NAMALWA (cell line): ENCODE results near the gene CSH1.
"Not testable (repeated sequence)": the region's sequence is repeated elsewhere in the genome, so short reads cannot be mapped to it uniquely, and the experiment has no call there.

Experiments used
- DNase-seq: peaks from one replicate; pipeline ENCODE4 v3.0.0-alpha.2; 2015; ENCODE audit warnings: low spot score

Gene CSH1

GRCh38 chr17:63903787-63904201, 7.4 kb upstream of the CSH1 start:
- DNase-seq, result peak; percentile 55

DNA sequence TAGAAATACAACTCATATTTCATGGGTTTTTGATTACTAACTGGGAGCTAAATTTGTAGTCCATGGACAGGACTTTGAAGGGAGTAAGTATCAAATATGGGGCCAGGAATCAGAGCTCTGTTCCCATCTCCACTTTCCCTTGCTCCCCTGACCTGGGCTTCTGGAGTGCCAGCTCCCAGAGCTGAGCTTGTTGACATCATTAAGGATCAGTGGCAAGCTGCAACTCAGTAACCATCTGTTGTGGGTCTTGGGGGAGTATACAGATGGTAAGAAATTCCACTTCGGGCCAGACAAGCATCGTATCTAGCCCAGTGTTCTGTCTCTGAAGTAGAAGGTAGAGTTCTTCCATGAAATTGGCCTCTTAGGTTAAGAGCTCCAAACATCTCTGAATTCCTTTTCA, 5.6 kb upstream of the CSH1 start:
- DNase-seq, result not testable (repeated sequence)

DNA sequence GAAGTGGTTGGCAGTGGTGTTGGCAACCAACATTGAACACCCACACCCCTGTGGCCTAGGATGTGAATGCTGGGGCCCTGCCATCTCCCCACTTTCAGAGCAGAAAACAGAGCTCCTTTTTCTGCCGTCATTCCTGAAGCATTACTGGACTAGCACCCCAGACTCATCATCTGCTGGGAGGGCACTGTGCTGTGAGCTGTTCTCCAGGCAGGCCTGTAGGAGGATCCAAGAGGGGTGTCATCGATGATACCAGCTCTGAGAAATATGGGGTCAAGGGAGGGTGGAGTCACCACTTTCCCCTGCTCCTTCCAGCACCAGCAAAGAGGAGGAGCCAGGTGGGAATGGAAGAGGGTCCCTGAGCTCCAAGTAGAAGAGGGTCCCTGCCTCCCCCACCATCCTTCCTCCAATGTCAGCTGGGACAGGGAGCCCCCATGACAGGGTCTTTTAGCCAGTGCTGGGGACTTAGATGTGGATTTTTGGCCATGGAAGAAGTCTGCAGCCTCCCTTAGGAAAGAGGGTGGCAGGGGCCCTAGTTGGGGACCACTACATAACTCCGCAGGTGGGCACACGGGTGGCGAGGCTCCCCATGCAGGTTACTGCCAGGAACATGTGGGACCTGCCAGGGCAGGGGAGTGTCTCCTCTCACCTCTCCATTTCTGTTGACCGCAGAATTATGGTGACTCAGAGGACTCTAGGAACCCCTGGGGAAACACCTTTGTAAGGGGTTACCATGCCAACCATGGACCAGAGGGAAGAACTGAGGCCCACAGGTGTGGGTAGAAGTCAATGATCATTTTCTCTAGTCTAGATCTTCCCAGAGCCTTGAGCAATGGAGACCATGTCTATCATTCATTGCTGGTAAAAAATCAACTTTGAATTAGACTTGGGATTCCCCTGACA, 2.8 kb upstream of the CSH1 start:
- not testable (repeated sequence) for DNase-seq

- not testable (repeated sequence) for DNase-seq
These were observed 1.6 kb downstream of the CSH1 start for GRCh38 chr17:63894821-63895220.

DNA sequence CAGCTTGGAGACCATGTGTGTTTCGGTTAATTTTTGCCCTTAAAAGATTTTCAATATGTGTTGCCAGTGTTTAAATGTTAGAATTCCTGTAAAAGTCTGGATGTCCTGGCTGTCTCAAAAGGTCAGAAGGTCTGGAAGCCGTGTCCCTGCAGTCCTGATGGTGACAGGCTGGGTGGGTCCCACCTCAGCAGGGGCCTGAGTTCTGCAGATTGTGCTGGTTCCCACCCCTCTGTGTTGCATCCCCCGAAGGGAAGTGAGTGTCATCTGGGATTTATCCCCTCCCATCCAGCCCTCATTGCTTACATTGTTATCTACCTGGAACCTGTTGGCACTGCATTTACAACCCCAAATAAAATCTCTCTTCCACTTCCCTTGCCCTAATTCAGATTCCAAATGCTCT, 2.4 kb downstream of the CSH1 start:
- DNase-seq, result not testable (repeated sequence)

- DNase-seq, result not testable (repeated sequence)
These were observed 3.9 kb downstream of the CSH1 start for GRCh38 chr17:63892316-63893037.

- peak; percentile 72 for DNase-seq
These were observed 7.1 kb downstream of the CSH1 start for GRCh38 chr17:63889026-63889848.

- not testable (repeated sequence) for DNase-seq
These were observed 11.3 kb downstream of the CSH1 start for GRCh38 chr17:63885119-63885518.

GRCh38 chr17:63882626-63883126, 13.7 kb downstream of the CSH1 start:
- not testable (repeated sequence) for DNase-seq

DNA sequence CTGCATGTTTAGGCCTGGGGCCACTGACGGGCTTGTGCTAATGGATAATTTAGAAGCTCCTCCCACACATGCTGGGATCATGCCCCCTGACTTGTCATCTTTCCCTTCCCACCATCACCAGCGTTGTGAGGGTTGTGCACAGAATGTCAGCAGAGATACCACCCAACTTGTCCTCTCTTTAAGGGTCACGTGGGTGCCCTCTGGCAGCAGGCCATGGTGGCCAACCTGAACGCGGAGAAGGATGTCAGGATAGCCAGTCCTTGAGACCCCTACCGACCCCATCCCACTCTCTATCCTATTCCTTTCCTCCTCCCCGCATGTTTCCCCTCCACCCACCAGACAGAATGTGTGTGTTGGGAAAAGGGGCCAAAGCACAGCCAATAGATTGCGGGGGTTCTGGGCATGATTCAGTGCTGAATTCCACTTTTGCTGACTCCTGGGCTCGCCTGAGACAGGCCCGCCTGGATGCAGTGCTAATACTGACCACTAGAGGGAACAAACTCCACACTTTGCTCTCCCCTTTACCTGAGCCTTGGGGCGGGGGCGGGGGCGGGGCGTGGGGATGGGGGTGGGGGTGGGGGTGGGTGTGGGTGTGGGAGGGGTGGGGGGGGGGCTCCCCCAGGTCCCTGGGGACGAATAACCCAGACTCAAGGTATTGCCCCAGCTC, 14.3 kb downstream of the CSH1 start, which contains the start of gene GH2:
TSS of gene GH2 (minus strand) at position 10 of the 667 bp plus-strand sequence. CDS start 143 bp downstream, outside the sequence.
- peak; percentile 76 for DNase-seq

GRCh38 chr17:63881337-63881736, 15.0 kb downstream of the CSH1 start:
- DNase-seq, result not testable (repeated sequence)

GRCh38 chr17:63880706-63881105, 15.7 kb downstream of the CSH1 start:
- no peak for DNase-seq

DNA sequence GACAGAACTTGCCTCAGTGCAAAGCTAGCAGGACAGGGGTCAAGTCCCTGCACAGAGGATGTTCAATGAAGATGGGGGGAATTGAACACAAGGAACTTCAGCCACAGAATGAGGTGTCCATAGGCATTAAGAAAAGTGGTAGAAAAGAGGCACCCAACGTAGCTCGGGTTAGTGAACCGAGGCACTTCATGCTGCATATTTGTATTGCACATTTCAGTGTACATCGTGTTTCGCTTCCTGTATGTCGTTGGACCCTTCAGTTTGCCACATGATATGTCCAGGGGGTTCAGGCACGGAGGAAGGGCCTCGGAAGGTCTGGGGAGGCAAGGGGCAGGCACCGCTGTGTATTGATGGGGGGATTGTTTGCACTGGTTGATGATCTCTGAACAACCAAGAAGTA, 18.0 kb downstream of the CSH1 start:
- not testable (repeated sequence) for DNase-seq

DNA sequence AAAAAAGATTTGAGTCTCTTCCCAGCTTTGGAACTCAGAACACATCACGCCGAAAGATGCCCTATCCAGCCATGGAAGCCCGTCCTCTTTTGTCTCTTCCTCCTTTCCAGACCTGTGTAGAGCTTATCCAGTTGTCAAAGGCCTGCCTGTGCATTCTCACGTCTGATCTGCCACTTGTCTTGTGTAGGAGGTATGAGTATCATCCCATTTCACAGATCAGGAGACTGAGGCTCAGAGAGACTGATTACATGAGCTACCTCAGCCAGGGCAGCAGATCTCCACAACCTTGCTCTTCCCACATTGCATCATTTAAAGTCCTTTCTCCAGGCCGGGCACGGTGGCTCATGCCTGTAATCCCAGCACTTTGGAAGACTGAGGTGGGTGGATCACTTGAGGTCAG, 21.7 kb downstream of the CSH1 start:
- DNase-seq, result not testable (repeated sequence)

GRCh38 chr17:63874061-63874626, 22.2 kb downstream of the CSH1 start:
- not testable (repeated sequence) for DNase-seq

DNA sequence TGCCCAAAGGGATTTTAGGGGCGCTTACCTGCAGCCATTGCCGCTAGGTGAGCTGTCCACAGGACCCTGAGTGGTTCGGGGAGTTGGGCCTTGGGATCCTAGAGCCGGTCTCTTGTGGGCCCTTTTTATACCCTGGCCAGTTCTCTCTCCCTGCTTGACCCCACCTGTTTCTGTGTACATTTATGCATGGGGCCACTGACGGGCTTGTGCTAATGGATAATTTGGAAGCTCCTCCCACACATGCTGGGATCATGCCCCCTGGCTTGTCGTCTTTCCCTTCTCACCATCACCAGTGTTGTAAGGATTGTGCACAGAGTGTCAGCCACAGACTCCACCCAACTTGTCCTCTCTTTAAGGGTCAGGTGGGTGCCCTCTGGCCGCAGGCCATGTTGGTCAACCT, 22.8 kb downstream of the CSH1 start, which contains the start of gene CSH2:
TSS of gene CSH2 (minus strand) at position 101 of the 400 bp plus-strand sequence. CDS start at position 38, 63 bp downstream.
- not testable (repeated sequence) for DNase-seq

DNA sequence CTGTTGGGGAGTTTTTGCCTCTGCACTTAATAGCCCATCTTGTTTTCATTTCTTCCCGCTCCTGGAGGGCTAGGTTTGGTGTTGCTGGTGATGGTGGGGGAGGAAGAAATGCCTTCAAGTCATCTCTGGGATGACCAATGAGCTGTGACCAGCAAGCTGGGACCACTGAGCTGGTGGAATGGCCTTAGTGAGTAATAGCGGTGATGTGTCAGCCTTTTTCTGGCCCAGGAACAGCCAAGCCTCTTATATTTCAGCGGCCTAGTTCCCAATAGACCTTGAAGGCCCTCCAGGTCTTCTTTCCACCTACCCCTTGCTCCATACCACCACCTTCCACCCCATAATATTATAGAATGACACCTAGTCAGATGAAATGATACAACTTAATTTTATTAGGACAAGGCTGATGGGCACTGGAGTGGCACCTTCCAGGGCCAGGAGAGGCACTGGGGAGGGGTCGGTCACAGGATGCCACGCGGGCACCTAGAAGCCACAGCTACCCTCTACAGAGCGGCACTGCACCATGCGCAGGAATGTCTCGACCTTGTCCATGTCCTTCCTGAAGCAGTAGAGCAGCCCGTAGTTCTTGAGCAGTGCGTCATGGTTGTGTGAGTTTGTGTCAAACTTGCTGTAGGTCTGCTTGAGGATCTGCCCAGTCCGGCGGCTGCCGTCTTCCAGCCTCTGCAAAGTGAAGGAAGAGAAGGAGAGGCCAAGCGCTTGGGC, 24.6 kb downstream of the CSH1 start:
- not testable (repeated sequence) for DNase-seq

DNA sequence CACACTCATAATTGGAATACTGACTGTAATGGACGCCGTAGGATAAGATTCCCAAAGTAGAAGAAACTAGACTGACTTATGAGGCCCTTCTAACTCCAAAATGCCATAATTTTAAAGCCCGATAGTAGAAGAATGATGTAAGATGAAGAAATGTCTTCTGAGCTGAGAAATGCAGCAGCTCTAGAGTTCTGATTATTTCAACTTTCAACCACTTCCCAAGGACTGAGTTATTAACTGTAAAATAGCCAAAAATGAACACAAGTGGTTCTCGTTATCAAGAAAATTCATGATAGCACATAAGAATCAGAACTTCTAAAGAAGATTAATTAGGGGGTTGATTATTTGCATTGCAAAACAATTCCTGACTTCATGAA, 26.1 kb downstream of the CSH1 start:
- not testable (repeated sequence) for DNase-seq

DNA sequence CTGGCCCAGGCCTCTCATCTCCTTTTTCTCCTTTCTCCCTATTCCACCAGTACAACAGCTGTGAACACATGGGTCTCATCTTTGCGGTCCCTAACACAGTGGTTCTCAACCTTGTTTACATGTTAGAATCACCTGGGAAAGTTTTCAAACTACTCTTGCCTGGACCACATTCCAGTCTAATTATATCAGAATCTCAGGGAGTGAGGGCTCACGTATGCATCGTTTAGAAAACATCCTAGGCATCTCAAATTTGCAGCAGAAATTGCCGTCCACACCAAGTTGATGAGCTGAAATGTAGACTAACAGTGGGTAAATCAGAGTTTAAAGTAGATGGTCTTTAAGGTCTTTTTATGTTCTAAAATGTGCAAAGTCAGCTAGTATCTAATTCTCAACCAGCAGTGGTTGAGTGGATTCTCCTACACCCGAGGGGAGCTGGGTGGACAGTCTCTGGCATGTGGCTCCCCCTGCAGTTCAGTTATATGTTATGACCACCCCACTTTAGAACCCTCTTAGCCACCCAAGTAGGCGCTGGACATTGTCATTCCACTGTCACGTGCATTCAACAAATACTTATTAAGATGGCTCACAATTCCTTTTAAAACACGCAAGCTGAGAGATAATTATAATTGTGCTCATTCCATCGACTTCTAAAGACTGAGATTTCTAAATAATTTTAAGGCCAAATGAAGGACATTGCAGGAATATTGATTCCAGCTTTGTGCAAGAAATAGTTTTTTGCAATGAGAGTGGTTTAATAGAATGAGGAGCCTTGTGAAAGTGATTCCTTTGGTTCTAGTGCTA, 26.7 kb downstream of the CSH1 start:
- not testable (repeated sequence) for DNase-seq
